ENCODE data around the gene DENR.
"Not testable (repeated sequence)": the region's sequence is repeated elsewhere in the genome, so short reads cannot be mapped to it uniquely, and the experiment has no call there.

DENR gene

GRCh38 chr12:122740351-122740750, 12.3 kb upstream of the DENR start:
- no peak for DNase-seq (ENCODE audit: low spot score)

GRCh38 chr12:122743895-122744525, 8.6 kb upstream of the DENR start:
- no peak for DNase-seq (ENCODE audit: low spot score)

- no peak for DNase-seq (ENCODE audit: low spot score)
These were observed 5.1 kb upstream of the DENR start for GRCh38 chr12:122747224-122748135.

- DNase-seq (ENCODE audit: low spot score), result peak; percentile 47
These were observed 2.9 kb upstream of the DENR start for GRCh38 chr12:122749569-122750332.

GRCh38 chr12:122750781-122751515, 1.7 kb upstream of the DENR start:
- not testable (repeated sequence) for DNase-seq (ENCODE audit: low spot score)

GRCh38 chr12:122753319-122753650, 661 bp downstream of the DENR start:
- no peak for DNase-seq (ENCODE audit: low spot score)

- DNase-seq (ENCODE audit: low spot score), result no peak
These were observed 2.2 kb downstream of the DENR start for GRCh38 chr12:122754790-122755189.

- no peak for DNase-seq (ENCODE audit: low spot score)
These were observed 4.9 kb downstream of the DENR start for GRCh38 chr12:122757568-122757967.

- DNase-seq (ENCODE audit: low spot score), result no peak
These were observed 32.9 kb downstream of the DENR start for GRCh38 chr12:122785503-122785902.

- no peak for DNase-seq (ENCODE audit: low spot score)
These were observed 35.8 kb downstream of the DENR start for GRCh38 chr12:122788387-122788786.

DNA sequence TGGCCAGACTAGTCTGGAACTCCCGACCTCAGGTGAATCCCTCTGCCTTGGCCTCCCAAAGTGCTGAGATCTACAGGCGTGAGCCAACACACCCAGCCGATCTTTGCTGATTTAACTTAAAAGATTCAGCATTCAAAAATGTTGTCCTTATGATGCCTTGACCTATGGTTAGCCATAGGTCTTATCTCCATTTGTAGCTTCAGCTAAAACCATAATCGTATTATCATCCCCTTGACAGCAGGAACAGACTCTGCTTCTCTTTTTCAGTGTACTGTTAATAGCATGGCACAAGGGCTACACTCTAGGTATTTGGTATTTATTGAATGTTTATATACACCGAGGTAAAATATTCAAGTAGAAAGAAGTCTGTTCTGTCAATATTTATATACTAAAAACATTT, 37.0 kb downstream of the DENR start:
- no peak for DNase-seq (ENCODE audit: low spot score)

GRCh38 chr12:122790393-122791075, 37.9 kb downstream of the DENR start:
- no peak for DNase-seq (ENCODE audit: low spot score)

- peak; percentile 31 for DNase-seq (ENCODE audit: low spot score)
These were observed 41.1 kb downstream of the DENR start for GRCh38 chr12:122793685-122794106.

DNA sequence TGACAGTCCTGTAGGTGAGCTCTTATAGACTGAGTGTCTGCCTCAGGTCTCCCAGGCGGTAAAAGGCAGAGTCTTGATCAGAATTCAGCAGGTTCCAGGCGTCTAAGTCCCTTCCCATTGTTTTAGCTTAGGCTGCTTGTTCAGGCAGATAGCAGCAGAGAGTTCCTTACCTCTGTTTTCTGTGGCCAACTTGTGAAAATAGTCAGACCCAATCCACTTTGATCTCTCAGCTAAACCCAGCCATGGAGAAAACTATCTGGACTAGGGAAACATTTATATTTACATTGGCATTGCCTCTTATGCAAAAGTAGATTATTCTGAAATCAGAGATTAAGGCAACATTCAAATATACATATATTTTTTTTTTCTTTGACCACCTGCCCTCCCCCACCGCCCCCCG, 43.2 kb downstream of the DENR start:
- DNase-seq (ENCODE audit: low spot score), result no peak

DNA sequence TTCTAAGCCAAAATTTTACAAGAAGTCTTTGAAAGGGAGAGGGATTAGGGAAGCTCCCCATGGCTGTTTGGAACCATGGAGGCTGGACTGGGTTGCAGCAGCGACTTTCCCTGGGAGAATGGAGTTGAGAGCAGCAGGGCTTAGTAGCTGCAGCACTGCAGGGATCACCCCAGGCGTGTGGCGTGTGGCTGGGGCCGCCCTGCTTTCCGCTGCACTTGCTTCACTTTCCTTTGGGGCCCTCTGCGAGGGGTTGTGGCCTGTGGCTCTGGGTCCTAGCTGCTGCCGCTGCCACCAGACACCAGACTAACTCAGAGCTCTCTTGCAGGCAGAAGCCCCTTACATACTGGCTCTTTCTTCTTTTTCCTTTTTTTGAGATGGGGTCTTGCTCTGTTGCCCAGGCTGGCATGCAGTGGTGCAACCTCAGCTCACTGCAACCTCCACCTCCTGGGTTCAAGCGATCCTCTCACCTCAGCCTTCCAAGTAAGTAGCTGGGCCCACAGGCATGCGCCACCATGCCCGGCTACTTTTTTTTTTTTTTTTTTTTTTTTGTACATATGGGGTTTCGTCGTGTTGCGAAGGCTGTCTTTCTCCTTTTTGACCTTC, 47.1 kb downstream of the DENR start:
- no peak for DNase-seq (ENCODE audit: low spot score)

GRCh38 chr12:122803937-122804336, 51.3 kb downstream of the DENR start:
- no peak for DNase-seq (ENCODE audit: low spot score)

DNA sequence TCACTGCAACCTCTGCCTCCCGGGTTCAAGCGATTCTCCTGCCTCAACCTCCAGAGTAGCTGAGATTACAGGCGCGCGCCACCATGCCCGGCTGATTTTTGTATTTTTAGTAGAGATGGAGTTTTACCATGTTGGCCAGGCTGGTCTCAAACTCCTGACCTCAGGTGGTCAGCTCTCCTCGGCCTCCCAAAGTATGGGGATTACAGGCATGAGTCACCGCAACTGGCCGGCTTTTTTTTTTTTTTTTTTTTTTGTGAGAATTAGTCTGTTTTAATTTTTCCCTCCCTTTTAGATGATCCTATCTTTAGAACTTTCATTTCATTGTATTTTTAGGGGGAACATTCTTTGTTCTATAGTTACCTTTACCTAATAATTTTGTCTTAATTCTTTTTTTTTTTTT, 52.3 kb downstream of the DENR start:
- DNase-seq (ENCODE audit: low spot score), result not testable (repeated sequence)

DNA sequence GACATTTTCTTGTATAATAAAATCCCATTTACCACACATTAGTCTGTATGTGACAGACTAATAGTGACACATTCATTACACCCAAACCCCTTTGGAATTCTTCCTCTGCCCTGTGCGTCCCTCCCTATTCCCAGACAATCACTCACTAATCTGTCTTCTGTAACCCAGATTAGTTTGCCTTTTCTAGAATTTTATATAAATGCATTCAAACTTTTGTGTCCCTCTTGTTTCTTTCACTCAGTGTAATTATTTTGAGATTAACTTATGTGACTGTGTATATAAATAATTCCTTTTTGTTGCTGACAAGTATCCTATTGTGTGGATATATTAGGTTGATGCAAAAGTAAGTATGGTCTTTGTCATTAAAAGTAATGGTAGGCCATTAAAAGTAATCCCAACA, 55.0 kb downstream of the DENR start:
- no peak for DNase-seq (ENCODE audit: low spot score)

DNA sequence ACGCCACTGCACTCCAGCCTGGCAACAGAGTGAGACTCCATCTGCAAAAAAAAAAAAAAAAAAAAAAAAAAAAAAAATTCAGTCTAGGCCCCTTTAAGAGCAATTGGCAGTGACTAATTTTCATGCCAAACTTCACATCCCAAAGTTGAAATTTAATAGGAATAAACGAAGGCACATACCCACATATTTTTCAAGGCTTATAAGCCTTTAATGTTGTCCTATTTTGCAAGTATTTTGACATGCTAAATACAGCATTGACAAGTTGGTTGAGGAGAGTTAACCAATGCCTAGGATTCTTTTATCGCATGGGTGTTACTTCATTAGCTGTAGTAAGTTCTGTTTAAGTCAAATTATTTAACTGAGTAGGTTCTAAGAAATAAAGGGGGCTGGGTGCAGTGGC, 59.2 kb downstream of the DENR start:
- no peak for DNase-seq (ENCODE audit: low spot score)

GRCh38 chr12:122813310-122813713, 60.7 kb downstream of the DENR start:
- DNase-seq (ENCODE audit: low spot score), result no peak

DNA sequence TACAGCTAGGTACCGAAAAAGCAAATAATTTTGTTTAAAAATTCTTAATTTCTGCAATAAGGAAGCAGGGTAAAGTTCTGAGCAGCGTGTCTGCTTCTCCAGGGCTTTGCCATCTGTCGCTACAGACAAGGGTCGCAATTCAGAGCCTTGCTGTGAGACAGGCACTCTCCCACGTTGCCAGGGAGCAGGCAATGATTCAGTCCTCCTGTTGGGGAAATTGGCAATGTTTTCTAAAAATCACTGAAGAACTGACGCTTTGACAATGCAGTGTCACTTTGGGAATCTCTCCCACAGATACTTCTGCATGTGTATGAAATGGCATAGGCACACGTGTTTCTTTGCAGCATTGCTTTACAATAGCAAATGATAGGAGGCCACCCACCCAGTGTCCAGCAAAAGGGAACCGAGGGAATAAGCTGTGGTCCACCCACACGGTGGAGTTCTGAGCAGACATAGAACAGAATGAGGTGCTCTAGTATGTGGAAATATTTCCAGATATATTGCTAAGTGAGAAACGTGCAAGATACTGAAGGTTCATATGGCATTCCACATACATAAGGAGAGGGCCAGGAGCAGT, 66.7 kb downstream of the DENR start:
- no peak for DNase-seq (ENCODE audit: low spot score)

Measured in HuH-7.5 (cell line).